GM19239 (cell line): ENCODE data around the gene AKR7A2.
A peak's percentile ranks its signal among the peaks of the same experiment; 100 is the strongest.

Experiments used
- DNase-seq: peaks from one replicate; pipeline ENCODE4 v3.0.0; 2011; ENCODE audit warnings: low spot score; ENCODE audit not compliant: insufficient read length
- FAIRE-seq: peaks from 2 replicates; lab custom pipeline; 2011; peaks lifted over from hg19 to GRCh38; lab: Jason Lieb, UNC

Gene AKR7A2

GRCh38 chr1:19311931-19312781 lies at the start of gene AKR7A2, which contains the start of gene SLC66A1:
AKR7A2 (minus strand) TSS chr1:19312144; CDS start chr1:19312124, 20 bp downstream.
SLC66A1 (plus strand) TSS chr1:19312326; CDS start chr1:19317678, 5,352 bp downstream.
- FAIRE-seq (peak; percentile 81), DNase-seq (peak; percentile 95)

- DNase-seq (no peak), FAIRE-seq (no peak)
Observed at GRCh38 chr1:19360843-19361610, 49.1 kb upstream of the AKR7A2 start.

GRCh38 chr1:19360432-19360831 lies 48.5 kb upstream of the AKR7A2 start:
- FAIRE-seq (no peak), DNase-seq (no peak)

- FAIRE-seq (no peak), DNase-seq (no peak)
Observed at GRCh38 chr1:19360016-19360415, 48.1 kb upstream of the AKR7A2 start.

- FAIRE-seq (no peak), DNase-seq (no peak)
Observed at GRCh38 chr1:19359357-19359756, 47.4 kb upstream of the AKR7A2 start.

DNA sequence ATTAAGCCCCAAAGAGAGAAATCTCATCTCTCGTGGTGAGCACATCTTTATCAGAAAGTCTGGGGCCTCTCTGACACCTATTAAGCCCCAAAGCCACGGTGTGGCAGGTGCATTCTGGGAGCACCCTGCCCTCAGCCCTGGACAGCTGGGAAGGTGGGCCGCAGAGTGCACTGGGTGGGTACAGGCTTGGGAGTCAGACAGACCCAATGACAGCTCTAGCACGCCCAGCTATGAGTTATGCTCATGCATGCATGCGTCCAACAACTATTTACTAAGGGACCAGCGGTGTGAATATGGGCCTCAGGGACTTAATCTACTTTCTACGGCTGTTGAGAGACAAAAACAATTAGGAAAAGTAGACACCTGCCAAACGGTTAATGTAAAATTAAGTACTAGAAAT lies 46.8 kb upstream of the AKR7A2 start:
- FAIRE-seq = no peak
- DNase-seq = no peak

DNA sequence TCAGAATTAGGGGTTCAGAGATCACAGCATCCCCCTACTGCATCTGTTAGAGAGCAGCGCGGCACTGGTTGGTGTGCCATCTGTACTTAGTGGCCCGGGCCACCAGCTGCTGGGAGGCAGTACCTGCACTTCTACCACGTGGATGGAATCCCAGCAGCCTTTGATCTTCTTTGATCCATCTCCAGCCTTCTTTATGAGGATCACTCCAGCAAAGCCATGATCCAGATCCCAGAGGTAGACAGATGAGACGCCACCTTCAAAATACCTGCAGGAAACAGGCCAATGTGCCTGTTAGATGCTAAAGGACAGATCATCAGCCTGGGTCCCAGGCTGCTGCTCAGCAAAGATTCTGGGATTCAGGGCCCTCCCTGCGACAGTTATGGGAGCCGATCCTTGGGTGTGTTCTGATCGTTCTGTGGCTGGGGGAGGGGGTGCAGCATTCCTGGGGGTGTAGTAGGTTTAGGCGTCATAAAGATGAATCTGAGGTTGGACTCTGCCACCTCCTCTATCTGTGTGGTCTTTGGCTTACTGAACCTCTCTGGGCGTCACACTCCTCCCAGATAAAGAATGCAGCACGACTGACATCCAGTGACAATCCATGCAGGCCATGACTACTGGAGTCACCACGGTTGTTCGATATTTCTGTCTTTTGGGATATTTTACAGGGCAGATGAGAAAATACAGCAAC lies 45.5 kb upstream of the AKR7A2 start:
- FAIRE-seq (no peak), DNase-seq (no peak)

DNA sequence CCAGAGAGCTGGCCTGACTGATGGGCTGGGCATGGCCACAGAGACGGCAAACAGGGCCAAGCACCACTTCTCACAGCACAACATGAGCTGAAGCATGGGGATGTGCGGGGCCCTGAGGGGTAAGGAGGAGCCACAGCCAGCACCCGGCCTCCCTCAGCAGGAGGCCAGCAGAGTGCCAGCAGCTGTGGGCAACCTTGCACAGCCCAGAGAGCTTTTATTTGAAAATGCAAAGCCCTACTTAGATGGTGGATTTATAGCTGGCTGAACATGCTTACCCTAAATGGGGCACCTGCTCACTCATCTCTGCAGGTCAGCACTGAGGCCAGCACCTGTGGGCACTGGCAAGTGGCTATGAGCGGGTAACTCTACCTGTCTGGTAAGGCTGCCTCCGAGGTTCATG lies 44.3 kb upstream of the AKR7A2 start:
- no peak for DNase-seq
- FAIRE-seq = no peak

- FAIRE-seq (no peak), DNase-seq (no peak)
Observed at GRCh38 chr1:19354531-19354981, 42.6 kb upstream of the AKR7A2 start.

GRCh38 chr1:19353596-19353995 lies 41.7 kb upstream of the AKR7A2 start:
- DNase-seq (no peak), FAIRE-seq (no peak)

DNA sequence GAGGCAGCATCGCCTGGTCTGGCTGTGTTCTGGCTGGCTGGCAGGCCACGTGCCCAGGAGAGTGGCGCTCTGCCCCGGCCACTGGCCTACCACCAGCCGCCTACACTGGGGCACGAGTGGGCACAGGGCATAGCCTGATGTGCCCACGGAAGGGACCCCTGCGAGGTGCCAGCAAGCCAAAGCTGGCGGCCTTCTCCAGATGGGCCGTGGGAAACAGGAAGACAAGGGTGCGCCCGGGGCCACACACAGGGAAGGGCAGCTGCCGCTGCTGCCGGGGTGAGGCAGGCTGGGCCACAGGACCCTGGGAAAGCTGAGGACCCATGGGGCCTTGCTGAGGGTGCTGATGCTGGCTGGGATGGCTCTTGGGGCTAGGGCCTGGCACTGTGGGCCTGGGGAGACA lies 40.9 kb upstream of the AKR7A2 start:
- DNase-seq (no peak), FAIRE-seq (no peak)

DNA sequence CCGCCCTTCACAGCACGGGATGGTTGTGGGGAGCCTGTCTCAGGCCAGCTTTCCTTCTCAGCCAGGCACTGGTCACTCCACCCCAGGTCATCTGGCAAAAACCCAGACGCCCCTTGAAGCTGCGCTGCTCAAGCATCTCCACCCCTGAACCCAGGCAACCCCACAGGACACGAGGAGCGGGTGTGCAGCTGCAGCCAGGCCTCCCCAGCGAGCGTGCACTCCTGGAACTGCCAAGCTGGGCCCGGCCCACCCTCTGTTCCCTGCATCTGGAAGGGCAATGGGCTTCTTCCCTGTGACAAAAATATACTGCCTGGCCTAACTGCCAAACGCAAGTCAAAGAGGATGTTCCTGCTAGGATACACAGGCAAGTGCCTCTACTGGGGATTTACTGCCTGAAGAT lies 39.9 kb upstream of the AKR7A2 start:
- no peak for FAIRE-seq

GRCh38 chr1:19350566-19350965 lies 38.6 kb upstream of the AKR7A2 start:
- FAIRE-seq (no peak), DNase-seq (no peak)

More for the DNA sequence above, 39.9 kb upstream of the AKR7A2 start:
- DNase-seq = no peak

- FAIRE-seq (no peak), DNase-seq (no peak)
Observed at GRCh38 chr1:19349999-19350398, 38.1 kb upstream of the AKR7A2 start.

GRCh38 chr1:19348441-19349198 lies 36.7 kb upstream of the AKR7A2 start:
- DNase-seq (no peak), FAIRE-seq (no peak)

- FAIRE-seq = no peak
Observed at GRCh38 chr1:19347533-19348172, 35.7 kb upstream of the AKR7A2 start.

GRCh38 chr1:19346026-19346425 lies 34.1 kb upstream of the AKR7A2 start:
- DNase-seq = no peak
- FAIRE-seq = no peak

More at GRCh38 chr1:19347533-19348172, 35.7 kb upstream of the AKR7A2 start:
- DNase-seq = no peak

- FAIRE-seq (no peak), DNase-seq (no peak)
Observed at GRCh38 chr1:19345391-19345790, 33.4 kb upstream of the AKR7A2 start.

DNA sequence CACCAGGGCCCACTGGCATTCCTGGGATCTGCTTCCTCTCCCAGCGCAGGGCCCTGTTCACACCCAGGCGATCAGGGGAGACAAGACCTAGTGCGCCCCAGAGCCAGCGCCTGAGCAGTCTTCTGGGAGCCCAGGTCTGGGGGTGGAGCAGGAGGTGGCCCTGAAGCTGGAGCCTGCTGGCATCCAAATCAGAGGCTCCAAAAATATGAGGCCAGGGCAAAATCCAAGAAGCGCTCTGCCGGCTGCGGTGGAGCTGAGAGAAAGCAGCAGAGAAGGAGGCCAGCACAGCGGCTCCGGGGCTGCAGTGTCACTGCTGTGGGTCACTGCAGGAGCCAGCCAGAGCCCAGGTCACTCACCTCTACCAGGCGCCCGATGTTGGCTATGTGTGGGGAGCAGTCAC lies 32.9 kb upstream of the AKR7A2 start:
- no peak for FAIRE-seq
- no peak for DNase-seq
